BJ (cell line): ENCODE data around the gene PEX14. TPM values are rescaled to one million over a fixed set of nuclear protein-coding genes. Genes with fewer than 3 reads are reported as not detected.

Experiments used
- CTCF ChIA-PET: fragments of 350-600 bp; formaldehyde crosslinking; extraction: SDS; loops from one replicate; lab custom pipeline; 2021; ENCODE audit warnings: antibody characterized with exemption, inconsistent platforms; lab: Yijun Ruan, JAX
- POLR2A ChIA-PET: fragments of 300-600 bp; sonication (Branson Sonifier 250); formaldehyde crosslinking; extraction: SDS; loops from one replicate; lab custom pipeline; 2021; ENCODE audit warnings: antibody characterized with exemption; lab: Charles Lee
- DNase-seq: peaks from one replicate; pipeline ENCODE4 v3.0.0-alpha.2; 2011; ENCODE audit warnings: low read depth
- H3K27me3 ChIP-seq: 2 replicates; pipeline ENCODE4 v1.6.0; 2011; ENCODE audit warnings: low read length; ENCODE audit not compliant: control insufficient read depth, insufficient read depth
- H3K36me3 ChIP-seq: 2 replicates; pipeline ENCODE4 v1.5.1; 2011; ENCODE audit warnings: low read length; ENCODE audit not compliant: control insufficient read depth, insufficient read depth
- H3K4me3 ChIP-seq: 2 replicates; pipeline ENCODE4 v1.5.1; 2011; ENCODE audit warnings: low read depth, mild to moderate bottlenecking, control low read depth, low read length
- CTCF ChIP-seq: IDR thresholded peaks from 2 replicates; pipeline ENCODE4 v1.5.1; 2011; ENCODE audit warnings: low read depth, mild to moderate bottlenecking, control low read depth, inconsistent platforms, low read length, moderate library complexity; ENCODE audit not compliant: insufficient read depth
- polyA plus RNA-seq: library from polyadenylated mRNA; depleted of rRNA; stranded (reverse); fragments of >200 nt; gene quantifications from 2 replicates; pipeline ENCODE4 v1.2.3, GENCODE V29; 2011

Gene PEX14
- polyA plus RNA-seq, 1 experiment: 10.1 TPM

- POLR2A ChIA-PET: no interaction called here
- CTCF ChIA-PET: no interaction called here
- Histone ChIP-seq H3K4me3 (no peak overlapping the region), H3K36me3 (peaks cover 5% of the 10 kb centered on the region), H3K27me3 (no peaks in the 10 kb centered on the region)
- DNase-seq: no peak
- no peak for TF ChIP-seq CTCF
Measured at GRCh38 chr1:10617318-10617717, 142.6 kb downstream of the PEX14 start.

GRCh38 chr1:10617931-10618885 is 143.5 kb downstream of the PEX14 start:
- H3K36me3 ChIP-seq: peaks cover 5% of the 10 kb centered on the region
- no peak for TF ChIP-seq CTCF
- POLR2A ChIA-PET: no interaction called here
- CTCF ChIA-PET: interaction anchor here (2.1 kb wide), 1 partner anchor 15 kb away, joined by 9 read pairs; no protein-coding TSS in a partner anchor
- no peak for DNase-seq
- no peaks in the 10 kb centered on the region for H3K27me3 ChIP-seq
- H3K4me3 ChIP-seq: no peak overlapping the region

GRCh38 chr1:10620776-10621175 is 146.0 kb downstream of the PEX14 start:
- Histone ChIP-seq H3K36me3 (peaks cover 8% of the 10 kb centered on the region), H3K27me3 (no peaks in the 10 kb centered on the region), H3K4me3 (no peak overlapping the region)
- ChIA-PET POLR2A (no interaction called here), CTCF (no interaction called here)
- DNase-seq: no peak
- no peak for TF ChIP-seq CTCF

GRCh38 chr1:10621906-10622305 is 147.2 kb downstream of the PEX14 start:
- TF ChIP-seq CTCF: no peak
- no peaks in the 10 kb centered on the region for H3K27me3 ChIP-seq
- no peak overlapping the region for H3K4me3 ChIP-seq
- POLR2A ChIA-PET: no interaction called here
- CTCF ChIA-PET: interaction anchor here (0.6 kb wide), 1 partner anchor 98 kb away, joined by 3 read pairs; no protein-coding TSS in a partner anchor
- DNase-seq: no peak
- H3K36me3 ChIP-seq: peaks cover 8% of the 10 kb centered on the region

GRCh38 chr1:10622910-10623685 is 148.3 kb downstream of the PEX14 start:
- ChIA-PET CTCF (no interaction called here), POLR2A (no interaction called here)
- TF ChIP-seq CTCF: no peak
- H3K36me3 ChIP-seq: peaks cover 9% of the 10 kb centered on the region
- no peaks in the 10 kb centered on the region for H3K27me3 ChIP-seq
- no peak for DNase-seq
- no peak overlapping the region for H3K4me3 ChIP-seq
